ENCODE data around the gene ARCN1. TPM values are rescaled to one million over a fixed set of nuclear protein-coding genes. Genes with fewer than 3 reads are reported as not detected.

The ARCN1 gene
- total RNA-seq, 2 experiments from 2014 or later: 51.0 to 98.9 TPM

GRCh38 chr11:118606157-118606843, 34.1 kb downstream of the ARCN1 start:
- POLR2A ChIA-PET: interaction anchor here (0.5 to 0.6 kb wide), 2 partner anchors 13 to 329 kb away, joined by 3 read pairs; no protein-coding TSS in a partner anchor
- H3K4me2 ChIP-seq (ENCODE audit: low read length): no peak overlapping the region
- H3K4me1 ChIP-seq (ENCODE audit: insufficient read depth, low read length, poor library complexity, severe bottlenecking): peaks cover 22% of the 10 kb centered on the region
- peaks cover 18% of the 10 kb centered on the region for H3K36me3 ChIP-seq (ENCODE audit: insufficient read depth, low read length)
- H2AFZ ChIP-seq (ENCODE audit: low read length): no peak overlapping the region
- BruUV-seq (replicated peaks): no TSS peak
- no peak overlapping the region for H3K27ac ChIP-seq (ENCODE audit: low read depth, low read length, poor library complexity, severe bottlenecking)
- DNase-seq (ENCODE audit: low spot score): no peak
- H3K9me3 ChIP-seq (ENCODE audit: low read length): no peaks in the 10 kb centered on the region
- CTCF ChIA-PET (ENCODE audit: unreplicated experiment): no interaction called here
- intact Hi-C loops (cut with micrococcal nuclease; ENCODE audit: unreplicated experiment): no loop called here
- H3K9me2 ChIP-seq (ENCODE audit: insufficient read depth, low read length): no peaks in the 10 kb centered on the region
- no peak overlapping the region for H3K4me3 ChIP-seq (ENCODE audit: low read depth, low read length, poor library complexity, severe bottlenecking)
- H4K20me1 ChIP-seq (ENCODE audit: insufficient read depth, low read length): no peaks in the 10 kb centered on the region
- TF ChIP-seq CTCF (conservative IDR thresholded peaks at IDR 0.05; ENCODE audit: low read length) (no peak), EZH2phosphoT487 (IDR thresholded peaks at IDR 0.05; ENCODE audit: borderline replicate concordance, low read depth, low read length) (no peak)
- no peaks in the 10 kb centered on the region for H3K79me2 ChIP-seq (ENCODE audit: insufficient read depth, low read depth, low read length)

DNA sequence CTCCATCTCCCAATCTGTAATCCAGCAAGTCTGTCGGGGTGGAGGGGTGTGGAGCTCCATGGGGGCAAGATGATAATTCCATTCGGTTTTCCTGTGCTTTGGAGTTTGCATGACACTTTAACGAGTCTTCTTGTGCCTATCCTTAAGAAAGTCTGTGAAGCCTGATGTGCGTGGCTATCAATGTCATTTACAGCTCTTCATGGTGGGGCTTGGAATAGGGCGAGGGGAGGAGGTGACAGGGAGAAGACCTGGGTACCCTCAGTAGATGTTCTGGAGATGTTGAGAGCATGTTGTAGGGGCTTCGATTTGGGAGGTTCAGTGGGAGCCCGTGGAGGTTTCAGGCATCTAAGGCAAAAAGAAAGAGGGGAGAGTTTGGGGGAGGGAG, 34.6 kb downstream of the ARCN1 start:
- no peak overlapping the region for H3K27ac ChIP-seq (ENCODE audit: low read depth, low read length, poor library complexity, severe bottlenecking)
- no peak overlapping the region for H3K4me3 ChIP-seq (ENCODE audit: low read depth, low read length, poor library complexity, severe bottlenecking)
- intact Hi-C loops (cut with micrococcal nuclease; ENCODE audit: unreplicated experiment): no loop called here
- ChIA-PET POLR2A (interaction anchor here (0.5 kb wide), 1 partner anchor 14 kb away, joined by 3 read pairs; no protein-coding TSS in a partner anchor), CTCF (ENCODE audit: unreplicated experiment) (no interaction called here)
- no peaks in the 10 kb centered on the region for H4K20me1 ChIP-seq (ENCODE audit: insufficient read depth, low read length)
- H3K9me2 ChIP-seq (ENCODE audit: insufficient read depth, low read length): no peaks in the 10 kb centered on the region
- no peaks in the 10 kb centered on the region for H3K79me2 ChIP-seq (ENCODE audit: insufficient read depth, low read depth, low read length)
- TF ChIP-seq CTCF (conservative IDR thresholded peaks at IDR 0.05; ENCODE audit: low read length): no peak
- TF ChIP-seq EZH2phosphoT487 (IDR thresholded peaks at IDR 0.05; ENCODE audit: borderline replicate concordance, low read depth, low read length): no peak
- peaks cover 22% of the 10 kb centered on the region for H3K4me1 ChIP-seq (ENCODE audit: insufficient read depth, low read length, poor library complexity, severe bottlenecking)
- no peak for DNase-seq (ENCODE audit: low spot score)
- peaks cover 13% of the 10 kb centered on the region for H3K36me3 ChIP-seq (ENCODE audit: insufficient read depth, low read length)
- no TSS peak for BruUV-seq (replicated peaks)
- H3K9me3 ChIP-seq (ENCODE audit: low read length): no peaks in the 10 kb centered on the region
- H2AFZ ChIP-seq (ENCODE audit: low read length): no peak overlapping the region
- no peak overlapping the region for H3K4me2 ChIP-seq (ENCODE audit: low read length)

Data from OCI-LY7 (cell line).